ENCODE results near the gene PODXL2.

PODXL2 gene

DNA sequence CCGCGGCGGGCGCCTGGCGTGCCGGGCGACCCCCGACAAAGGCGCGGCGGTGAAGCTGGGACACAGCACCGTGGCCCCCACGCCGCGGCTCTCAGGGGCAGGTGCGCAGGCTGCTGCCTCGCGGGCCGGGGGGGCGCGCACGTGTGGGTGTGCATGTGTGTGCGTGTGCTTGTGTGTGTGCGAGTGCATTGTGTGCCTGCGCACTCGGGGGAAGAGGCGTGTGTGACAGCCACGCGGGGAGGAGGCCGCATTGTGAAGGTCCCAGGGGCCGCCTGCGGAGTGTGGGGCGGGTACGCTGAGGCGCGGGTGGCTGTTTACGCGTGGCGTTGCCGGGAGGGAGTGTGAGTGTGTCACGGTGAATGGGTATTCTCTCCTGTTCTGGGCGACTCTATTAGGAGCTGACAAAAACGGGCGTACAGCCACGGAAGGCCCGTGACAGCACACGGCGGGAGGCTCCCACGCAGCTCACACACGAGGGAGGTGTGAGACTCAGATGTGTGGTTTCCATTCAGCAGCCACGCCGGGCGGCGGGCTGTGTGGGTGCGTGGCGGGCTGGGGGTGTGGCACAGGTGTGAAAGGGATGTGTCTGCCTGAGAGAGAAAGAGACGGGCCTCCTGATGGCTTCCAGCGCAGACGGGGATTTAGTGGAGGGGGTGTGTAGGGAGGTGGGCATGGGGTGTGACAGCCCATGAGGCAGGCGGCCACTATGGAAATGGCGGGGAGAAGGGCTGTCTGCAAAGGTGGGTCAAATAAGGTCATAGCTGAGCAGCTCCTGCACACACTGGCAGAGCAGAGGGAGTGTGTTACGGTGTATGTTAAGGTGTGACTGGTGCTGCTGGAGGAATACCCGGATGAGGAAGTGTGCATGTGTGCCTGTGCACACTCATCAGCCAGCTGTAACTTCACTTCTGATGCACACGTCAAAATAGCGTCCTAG is 750 bp downstream of the PODXL2 start:
- peak overlapping the region; percentile 46 for H3K4me3 ChIP-seq (ENCODE audit: low read depth, low read length)
- TF ChIP-seq, protein P1, sequence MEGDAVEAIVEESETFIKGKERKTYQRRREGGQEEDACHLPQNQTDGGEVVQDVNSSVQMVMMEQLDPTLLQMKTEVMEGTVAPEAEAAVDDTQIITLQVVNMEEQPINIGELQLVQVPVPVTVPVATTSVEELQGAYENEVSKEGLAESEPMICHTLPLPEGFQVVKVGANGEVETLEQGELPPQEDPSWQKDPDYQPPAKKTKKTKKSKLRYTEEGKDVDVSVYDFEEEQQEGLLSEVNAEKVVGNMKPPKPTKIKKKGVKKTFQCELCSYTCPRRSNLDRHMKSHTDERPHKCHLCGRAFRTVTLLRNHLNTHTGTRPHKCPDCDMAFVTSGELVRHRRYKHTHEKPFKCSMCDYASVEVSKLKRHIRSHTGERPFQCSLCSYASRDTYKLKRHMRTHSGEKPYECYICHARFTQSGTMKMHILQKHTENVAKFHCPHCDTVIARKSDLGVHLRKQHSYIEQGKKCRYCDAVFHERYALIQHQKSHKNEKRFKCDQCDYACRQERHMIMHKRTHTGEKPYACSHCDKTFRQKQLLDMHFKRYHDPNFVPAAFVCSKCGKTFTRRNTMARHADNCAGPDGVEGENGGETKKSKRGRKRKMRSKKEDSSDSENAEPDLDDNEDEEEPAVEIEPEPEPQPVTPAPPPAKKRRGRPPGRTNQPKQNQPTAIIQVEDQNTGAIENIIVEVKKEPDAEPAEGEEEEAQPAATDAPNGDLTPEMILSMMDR (IDR thresholded peaks at IDR 0.05; ENCODE audit: insufficient read depth, low read depth, low read length, missing control alignments), result no peak
- peak; percentile 49 for DNase-seq (ENCODE audit: low read depth)

DNA sequence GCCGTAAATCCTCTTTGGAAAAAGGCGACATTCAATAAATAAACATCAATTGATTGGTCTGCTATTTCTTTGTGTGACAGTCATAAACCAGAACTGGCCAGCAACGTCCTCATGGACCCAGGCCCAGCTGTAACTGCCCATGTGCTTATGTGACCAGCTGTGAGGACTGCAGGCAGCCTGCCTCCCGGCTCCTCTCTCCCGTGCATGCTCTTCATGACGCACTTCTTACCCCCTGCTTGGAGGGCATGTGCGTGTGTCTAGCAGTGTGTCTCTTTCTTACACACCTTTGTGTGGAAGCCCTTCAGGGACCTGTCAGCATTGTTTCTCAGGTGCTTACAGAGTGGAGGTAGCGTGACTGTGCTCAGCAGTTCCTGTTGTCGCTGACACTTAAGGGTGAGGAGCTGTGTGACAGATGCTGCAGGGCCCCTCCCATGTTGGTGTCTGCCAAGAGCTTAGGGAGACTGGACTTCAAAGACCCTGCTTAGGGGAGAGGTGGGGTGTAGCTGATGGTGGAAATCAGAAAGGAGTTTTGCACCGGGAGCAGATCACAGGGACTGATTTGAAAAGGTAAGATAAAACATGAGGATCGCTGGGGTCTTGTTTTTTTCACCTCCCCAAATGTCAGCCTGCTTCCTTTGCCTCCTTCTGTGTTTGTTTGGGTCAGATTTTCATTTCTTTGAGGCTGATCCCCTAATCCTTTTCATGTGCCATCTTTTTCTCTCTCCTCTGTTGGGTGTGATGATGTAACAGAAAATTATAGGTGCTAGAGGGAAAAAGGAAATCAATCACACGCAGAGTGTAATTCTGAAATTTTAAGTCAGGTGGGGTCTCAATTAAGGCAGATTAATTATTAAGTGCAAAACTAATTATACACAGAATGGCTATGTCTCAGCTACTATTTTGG is 2.1 kb downstream of the PODXL2 start:
- TF ChIP-seq, protein P1 (IDR thresholded peaks at IDR 0.05; ENCODE audit: insufficient read depth, low read depth, low read length, missing control alignments), result no peak
- H3K4me3 ChIP-seq (ENCODE audit: low read depth, low read length), result no peak overlapping the region
- DNase-seq (ENCODE audit: low read depth), result no peak

DNA sequence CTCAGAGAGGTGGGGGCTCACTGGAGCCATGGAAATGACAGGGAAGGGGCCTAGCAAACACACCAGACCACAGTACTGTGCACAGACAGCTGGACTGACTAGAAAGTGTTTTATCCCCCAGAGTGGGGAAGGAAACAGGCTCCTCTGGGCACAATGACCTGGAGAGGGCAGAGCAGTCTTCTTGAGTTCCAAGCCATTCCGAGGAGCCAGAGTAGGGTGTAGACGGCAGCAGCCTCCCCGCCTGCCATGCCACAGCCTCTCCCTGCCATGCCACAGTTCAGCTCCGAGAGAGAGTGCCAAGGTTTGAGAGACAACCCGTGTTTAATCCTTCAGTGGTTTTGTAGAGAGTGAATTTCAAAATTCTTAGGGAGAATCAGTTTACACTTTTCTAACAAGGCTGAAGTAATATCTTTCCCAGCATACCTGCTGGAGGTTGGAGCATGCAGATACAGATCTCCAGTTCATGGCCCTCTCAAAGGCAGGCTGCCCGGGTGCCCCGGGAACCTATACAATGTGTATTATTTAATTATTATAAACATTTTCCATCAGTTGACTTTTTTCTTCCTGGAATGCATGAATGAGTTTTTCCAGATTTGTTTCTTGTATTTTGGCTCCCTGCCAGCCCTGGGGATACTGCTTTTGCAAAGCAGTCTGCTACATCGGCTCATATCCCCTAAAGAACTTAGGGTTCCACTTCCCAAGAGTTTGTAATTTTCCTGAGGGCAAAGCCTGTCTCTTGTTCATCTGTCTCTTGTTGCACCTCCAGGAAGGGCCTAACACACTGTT is 3.2 kb downstream of the PODXL2 start:
- TF ChIP-seq, protein P1 (IDR thresholded peaks at IDR 0.05; ENCODE audit: insufficient read depth, low read depth, low read length, missing control alignments), result no peak
- no peak overlapping the region for H3K4me3 ChIP-seq (ENCODE audit: low read depth, low read length)
- no peak for DNase-seq (ENCODE audit: low read depth)

DNA sequence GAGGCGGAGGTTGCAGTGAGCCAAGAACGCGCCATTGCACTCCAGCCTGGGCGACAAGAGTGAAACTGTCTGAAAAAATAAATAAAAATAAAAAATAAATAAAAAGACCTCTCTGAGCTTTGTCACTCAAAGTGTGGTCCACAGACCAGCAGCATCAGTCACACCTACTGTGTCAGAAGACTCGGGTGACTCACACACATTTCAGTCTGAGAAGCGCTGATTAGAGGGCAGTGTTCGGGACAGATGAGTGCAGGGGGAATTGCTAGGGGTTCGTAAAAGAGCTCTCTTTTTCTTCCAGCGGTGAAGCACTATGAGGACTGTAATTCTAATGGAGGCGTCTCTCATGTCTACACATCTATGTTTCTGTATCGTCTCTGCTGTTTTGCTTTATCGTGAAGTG is 5.7 kb downstream of the PODXL2 start:
- H3K4me3 ChIP-seq (ENCODE audit: low read depth, low read length), result no peak overlapping the region
- DNase-seq (ENCODE audit: low read depth), result no peak
- TF ChIP-seq, protein P1 (IDR thresholded peaks at IDR 0.05; ENCODE audit: insufficient read depth, low read depth, low read length, missing control alignments), result no peak

DNA sequence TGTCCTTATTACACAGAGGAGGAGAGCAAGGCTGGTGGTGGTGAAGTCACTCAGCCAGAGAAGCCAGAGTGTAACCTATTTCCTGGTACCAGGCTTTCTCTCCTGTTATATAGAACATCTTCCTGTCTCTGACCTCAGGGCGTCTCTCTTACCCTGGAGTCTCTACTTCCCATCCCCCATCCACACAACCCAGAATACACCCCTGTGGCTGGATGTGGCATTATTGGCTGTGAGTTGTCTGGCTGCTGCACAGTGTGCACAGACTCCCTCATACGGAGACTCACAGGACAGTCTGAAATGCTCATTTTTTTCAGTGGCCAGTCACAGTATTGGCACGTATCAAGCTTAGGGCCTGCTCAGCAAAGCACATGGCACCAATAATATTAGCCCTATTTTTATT is 8.6 kb downstream of the PODXL2 start:
- TF ChIP-seq, protein P1 (IDR thresholded peaks at IDR 0.05; ENCODE audit: insufficient read depth, low read depth, low read length, missing control alignments), result no peak
- no peak overlapping the region for H3K4me3 ChIP-seq (ENCODE audit: low read depth, low read length)
- DNase-seq (ENCODE audit: low read depth), result peak; percentile 41

DNA sequence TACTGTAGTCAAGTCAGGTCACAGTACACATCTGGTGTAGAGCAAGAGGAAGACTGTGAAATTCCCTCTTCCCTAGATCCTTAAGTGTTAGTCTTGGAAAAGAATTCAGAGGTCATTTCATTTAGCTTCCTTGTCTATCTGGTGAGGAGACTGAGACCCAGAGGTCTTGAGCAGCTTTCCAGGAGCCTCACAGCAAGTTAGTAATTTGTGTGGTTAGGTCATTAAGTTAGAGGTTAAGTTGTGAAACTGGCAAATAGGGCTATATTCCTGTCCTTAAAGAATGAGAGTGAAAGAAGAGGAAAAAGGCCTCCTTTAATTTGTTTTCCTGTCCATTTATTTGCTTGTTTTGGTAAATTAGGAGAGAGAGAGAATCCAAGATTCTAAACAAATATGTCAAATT is 9.0 kb downstream of the PODXL2 start:
- no peak for DNase-seq (ENCODE audit: low read depth)
- TF ChIP-seq, protein P1 (IDR thresholded peaks at IDR 0.05; ENCODE audit: insufficient read depth, low read depth, low read length, missing control alignments), result no peak
- no peak overlapping the region for H3K4me3 ChIP-seq (ENCODE audit: low read depth, low read length)
